Measurements from ENCODE around the gene ADARB1. TPM values are rescaled to one million over a fixed set of nuclear protein-coding genes. Genes with fewer than 3 reads are reported as not detected.

ADARB1 gene
- polyA plus RNA-seq, 3 donors, result 0.40 to 2.6 (median 1.0) TPM

DNA sequence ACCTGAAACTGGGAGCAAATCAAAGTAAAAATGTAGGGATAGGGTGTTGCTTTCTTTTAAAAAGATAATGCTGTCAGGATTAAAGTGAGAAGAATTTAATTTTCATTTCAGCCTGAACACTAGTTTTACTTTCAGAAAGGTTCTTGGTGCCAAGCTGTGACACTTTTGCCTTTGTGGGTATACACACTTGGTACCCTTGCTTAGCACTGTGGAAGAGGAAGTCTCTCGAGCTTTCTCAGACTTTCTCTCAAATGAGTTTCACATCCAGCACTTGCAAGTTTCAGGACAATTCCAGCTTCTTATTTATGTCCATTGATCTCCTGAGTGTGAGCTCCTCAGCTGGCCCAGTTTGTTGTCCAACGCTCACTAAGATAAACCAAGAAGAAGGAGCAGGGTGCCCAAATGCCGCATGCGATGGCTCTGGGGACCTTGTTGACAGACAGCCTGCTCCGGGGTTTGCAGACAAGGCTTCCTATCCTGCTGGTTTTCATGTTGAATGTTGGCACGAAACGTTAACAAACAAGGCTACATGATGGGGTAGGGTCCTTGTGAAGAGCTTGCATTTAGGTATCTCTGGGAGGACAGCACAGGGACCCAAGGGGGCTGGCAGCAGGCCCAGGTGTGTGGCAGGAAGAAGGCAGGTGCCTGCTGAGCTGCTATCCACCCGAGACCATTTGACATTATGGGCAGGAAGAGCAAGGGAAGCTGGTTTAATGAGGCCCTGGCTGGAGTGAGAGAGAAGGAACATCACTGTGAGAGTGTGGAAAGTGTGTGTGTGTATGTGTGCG lies 133.7 kb downstream of the ADARB1 start:
- peak overlapping the region in 3 of 7 donors; percentile 0 to 79 (median 16) for H3K27ac Mint-ChIP-seq
- H3K27ac ChIP-seq (ENCODE audit: low read depth in 1 of 2, low read length in 2 of 2), result no peak overlapping the region
- H3K9ac ChIP-seq (ENCODE audit: insufficient read depth, low read length, poor library complexity, severe bottlenecking), result no peak overlapping the region
- H4K20me1 ChIP-seq (ENCODE audit: insufficient read depth, low read length), result no peaks in the 10 kb centered on the region
- no peaks in the 10 kb centered on the region for H3K9me3 Mint-ChIP-seq
- H3K79me2 ChIP-seq (ENCODE audit: insufficient read depth, low read length), result no peaks in the 10 kb centered on the region
- H3K27me3 Mint-ChIP-seq (ENCODE audit: low read depth in 3 of 3), result peaks cover 0 to 5% (median 2%) of the 10 kb centered on the region in 3 donors
- H3K9me3 ChIP-seq (replicated peaks in 1 of 2; ENCODE audit: control insufficient read depth in 1 of 2, insufficient read depth in 1 of 2, low read length in 2 of 2), result no peaks in the 10 kb centered on the region
- intact Hi-C loops (cut with micrococcal nuclease), result no loop called here
- H3K4me1 Mint-ChIP-seq, result peaks cover 32% of the 10 kb centered on the region
- H3K36me3 Mint-ChIP-seq, result peaks cover 17 to 28% of the 10 kb centered on the region in 2 donors
- H2AFZ ChIP-seq (ENCODE audit: insufficient read depth, low read depth, low read length, poor library complexity, severe bottlenecking), result no peak overlapping the region
- peaks cover 17 to 21% of the 10 kb centered on the region in 2 donors for H3K4me1 ChIP-seq (ENCODE audit: control insufficient read depth in 1 of 2, insufficient read depth in 2 of 2, low read length in 2 of 2)
- peaks cover 0 to 2% of the 10 kb centered on the region in 2 donors for H3K36me3 ChIP-seq (replicated peaks in 1 of 2; ENCODE audit: control insufficient read depth in 1 of 2, insufficient read depth in 2 of 2, low read length in 2 of 2)
- H3K4me3 ChIP-seq (replicated peaks in 1 of 3; ENCODE audit: low read depth in 2 of 3, low read length in 3 of 3), result no peak overlapping the region
- no peak overlapping the region for H3K4me3 Mint-ChIP-seq
- H3K4me2 ChIP-seq (replicated peaks; ENCODE audit: extremely low read depth, low read length, poor library complexity, severe bottlenecking), result no peak overlapping the region
- DNase-seq, result no peak
- WGBS (ENCODE audit: insufficient coverage), result 89% methylated on average over 8 of the region's 9 CpGs
- no peaks in the 10 kb centered on the region for H3K27me3 ChIP-seq (ENCODE audit: control insufficient read depth in 2 of 2, insufficient read depth in 2 of 2, low read length in 2 of 2)
- TF ChIP-seq, protein P1, sequence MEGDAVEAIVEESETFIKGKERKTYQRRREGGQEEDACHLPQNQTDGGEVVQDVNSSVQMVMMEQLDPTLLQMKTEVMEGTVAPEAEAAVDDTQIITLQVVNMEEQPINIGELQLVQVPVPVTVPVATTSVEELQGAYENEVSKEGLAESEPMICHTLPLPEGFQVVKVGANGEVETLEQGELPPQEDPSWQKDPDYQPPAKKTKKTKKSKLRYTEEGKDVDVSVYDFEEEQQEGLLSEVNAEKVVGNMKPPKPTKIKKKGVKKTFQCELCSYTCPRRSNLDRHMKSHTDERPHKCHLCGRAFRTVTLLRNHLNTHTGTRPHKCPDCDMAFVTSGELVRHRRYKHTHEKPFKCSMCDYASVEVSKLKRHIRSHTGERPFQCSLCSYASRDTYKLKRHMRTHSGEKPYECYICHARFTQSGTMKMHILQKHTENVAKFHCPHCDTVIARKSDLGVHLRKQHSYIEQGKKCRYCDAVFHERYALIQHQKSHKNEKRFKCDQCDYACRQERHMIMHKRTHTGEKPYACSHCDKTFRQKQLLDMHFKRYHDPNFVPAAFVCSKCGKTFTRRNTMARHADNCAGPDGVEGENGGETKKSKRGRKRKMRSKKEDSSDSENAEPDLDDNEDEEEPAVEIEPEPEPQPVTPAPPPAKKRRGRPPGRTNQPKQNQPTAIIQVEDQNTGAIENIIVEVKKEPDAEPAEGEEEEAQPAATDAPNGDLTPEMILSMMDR (IDR thresholded peaks at IDR 0.05), result no peak

DNA sequence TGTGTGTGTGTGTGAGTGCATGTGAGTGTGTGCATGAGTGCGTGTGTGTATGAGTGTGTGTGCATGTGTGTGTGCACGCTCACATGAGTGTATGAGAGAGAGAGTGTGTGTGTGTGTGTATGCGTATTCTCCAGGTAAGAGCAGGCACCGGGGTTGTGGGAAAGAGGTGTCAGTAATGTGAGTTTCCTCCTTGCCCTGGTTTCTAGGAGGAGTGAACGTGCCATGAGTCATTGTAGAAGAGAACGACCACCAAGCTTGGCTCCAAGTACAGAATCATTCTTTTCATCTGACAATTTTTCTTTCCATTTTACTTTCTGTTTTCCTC lies 134.2 kb downstream of the ADARB1 start:
- DNase-seq, result no peak
- Histone ChIP-seq H3K79me2 (ENCODE audit: insufficient read depth, low read length) (no peaks in the 10 kb centered on the region), H3K9me3 (replicated peaks in 1 of 2; ENCODE audit: control insufficient read depth in 1 of 2, insufficient read depth in 1 of 2, low read length in 2 of 2) (no peaks in the 10 kb centered on the region), H3K4me3 (replicated peaks in 1 of 3; ENCODE audit: low read depth in 2 of 3, low read length in 3 of 3) (no peak overlapping the region), H3K9ac (ENCODE audit: insufficient read depth, low read length, poor library complexity, severe bottlenecking) (no peak overlapping the region), H3K4me1 (ENCODE audit: control insufficient read depth in 1 of 2, insufficient read depth in 2 of 2, low read length in 2 of 2) (peaks cover 17 to 21% of the 10 kb centered on the region in 2 donors), H3K27me3 (ENCODE audit: control insufficient read depth in 2 of 2, insufficient read depth in 2 of 2, low read length in 2 of 2) (no peaks in the 10 kb centered on the region), H3K4me2 (replicated peaks; ENCODE audit: extremely low read depth, low read length, poor library complexity, severe bottlenecking) (no peak overlapping the region), H2AFZ (ENCODE audit: insufficient read depth, low read depth, low read length, poor library complexity, severe bottlenecking) (no peak overlapping the region), H3K27ac (ENCODE audit: low read depth in 1 of 2, low read length in 2 of 2) (no peak overlapping the region), H3K36me3 (replicated peaks in 1 of 2; ENCODE audit: control insufficient read depth in 1 of 2, insufficient read depth in 2 of 2, low read length in 2 of 2) (peaks cover 0 to 2% of the 10 kb centered on the region in 2 donors), H4K20me1 (ENCODE audit: insufficient read depth, low read length) (no peaks in the 10 kb centered on the region)
- Mint-ChIP-seq H3K27ac (peak overlapping the region in 2 of 7 donors; percentile 0 to 79), H3K36me3 (peaks cover 17 to 28% of the 10 kb centered on the region in 2 donors), H3K9me3 (no peaks in the 10 kb centered on the region), H3K4me1 (peaks cover 32% of the 10 kb centered on the region), H3K4me3 (no peak overlapping the region), H3K27me3 (ENCODE audit: low read depth in 3 of 3) (peaks cover 0 to 5% (median 2%) of the 10 kb centered on the region in 3 donors)
- intact Hi-C loops (cut with micrococcal nuclease), result no loop called here
- TF ChIP-seq, protein P1 (IDR thresholded peaks at IDR 0.05), result no peak
- 93% methylated on average over 4 of the region's 6 CpGs for WGBS (ENCODE audit: insufficient coverage)

All from CD14-positive monocyte (primary cell).